HCT116 (cell line): Measurements from ENCODE around the gene KRT81.

Source experiments
- CEBPB ChIP-seq: IDR thresholded peaks from 2 replicates; pipeline ENCODE4 v1.6.1; 2012; ENCODE audit warnings: low read depth
- CTCF ChIP-seq, 3 experiments: fragments of 200-600 bp in 1 of 3; sonication (generic) in 1 of 3; IDR thresholded peaks in 2 of 3; conservative IDR thresholded peaks in 1 of 3; 2 replicates each; pipeline ENCODE4 v1.5.1; 2012 to 2017; ENCODE audit warnings: low read depth in 2 of 3, low read length in 2 of 3, antibody characterized with exemption in 1 of 3, borderline replicate concordance in 1 of 3, control low read depth in 1 of 3, mild to moderate bottlenecking in 1 of 3, mixed read lengths in 1 of 3, mixed run types in 1 of 3, moderate library complexity in 1 of 3; ENCODE audit not compliant: insufficient read depth in 1 of 3
- EZH2 ChIP-seq: fragments of 200-600 bp; sonication (generic); IDR thresholded peaks from 2 replicates; pipeline ENCODE4 v1.6.1; 2017; ENCODE audit warnings: antibody characterized with exemption, mixed run types
- JUND ChIP-seq: IDR thresholded peaks from 2 replicates; pipeline ENCODE4 v1.6.1; 2012
- POLR2A ChIP-seq: IDR thresholded peaks from 2 replicates; pipeline ENCODE4 v1.7.0; 2011; ENCODE audit warnings: borderline replicate concordance; ENCODE audit not compliant: insufficient read depth, insufficient read length; ENCODE audit errors: extremely low read depth
- ZNF274 ChIP-seq: fragments of 200-500 bp; sonication (Bioruptor generic); IDR thresholded peaks from 2 replicates; pipeline ENCODE4 v1.6.1; 2014; ENCODE audit warnings: mild to moderate bottlenecking, low read depth, low read length, inconsistent platforms
- TF ChIP-seq, protein P1 (sequence below): IDR thresholded peaks from 2 replicates; pipeline ENCODE4 v1.6.1; 2011; ENCODE audit warnings: mild to moderate bottlenecking, low read length, moderate library complexity; ENCODE audit not compliant: insufficient replicate concordance; ENCODE audit errors: extremely low read depth

DNA sequence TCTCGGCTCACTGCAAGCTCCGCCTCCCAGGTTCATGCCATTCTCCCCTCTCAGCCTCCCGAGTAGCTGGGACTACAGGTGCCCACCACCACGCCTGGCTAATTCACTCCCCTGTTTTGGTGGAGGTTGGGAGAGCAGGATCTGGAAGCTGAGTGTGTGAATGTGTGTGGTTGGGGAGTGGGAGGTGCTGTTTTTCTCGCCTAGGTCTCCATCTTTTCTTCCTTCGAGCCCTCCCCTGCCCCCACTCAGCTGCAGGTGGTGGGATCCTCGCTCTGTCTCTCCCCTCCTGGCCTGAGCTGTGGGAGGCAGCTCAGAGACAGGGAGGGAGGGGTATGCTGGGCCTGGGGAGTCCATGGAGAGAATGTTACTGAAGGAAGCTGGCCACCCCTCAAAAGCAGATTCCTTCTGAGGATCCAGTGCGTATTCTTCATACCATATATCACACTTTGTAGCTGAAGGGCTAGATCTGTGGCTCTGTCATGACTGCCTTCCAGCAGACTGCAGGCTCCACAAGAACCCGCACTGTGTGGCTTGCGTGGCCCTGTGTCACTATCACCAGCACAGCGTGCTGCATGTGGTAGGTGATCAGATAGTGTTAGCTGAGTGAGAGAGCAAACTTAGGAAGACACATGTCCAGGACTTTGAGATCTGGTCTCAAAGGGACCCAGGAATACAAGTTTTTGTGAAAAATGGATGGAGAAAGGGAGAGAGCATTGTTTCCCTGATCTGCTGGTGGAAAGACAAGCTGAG lies 27.1 kb upstream of the KRT81 start:
- TF ChIP-seq, protein P1, sequence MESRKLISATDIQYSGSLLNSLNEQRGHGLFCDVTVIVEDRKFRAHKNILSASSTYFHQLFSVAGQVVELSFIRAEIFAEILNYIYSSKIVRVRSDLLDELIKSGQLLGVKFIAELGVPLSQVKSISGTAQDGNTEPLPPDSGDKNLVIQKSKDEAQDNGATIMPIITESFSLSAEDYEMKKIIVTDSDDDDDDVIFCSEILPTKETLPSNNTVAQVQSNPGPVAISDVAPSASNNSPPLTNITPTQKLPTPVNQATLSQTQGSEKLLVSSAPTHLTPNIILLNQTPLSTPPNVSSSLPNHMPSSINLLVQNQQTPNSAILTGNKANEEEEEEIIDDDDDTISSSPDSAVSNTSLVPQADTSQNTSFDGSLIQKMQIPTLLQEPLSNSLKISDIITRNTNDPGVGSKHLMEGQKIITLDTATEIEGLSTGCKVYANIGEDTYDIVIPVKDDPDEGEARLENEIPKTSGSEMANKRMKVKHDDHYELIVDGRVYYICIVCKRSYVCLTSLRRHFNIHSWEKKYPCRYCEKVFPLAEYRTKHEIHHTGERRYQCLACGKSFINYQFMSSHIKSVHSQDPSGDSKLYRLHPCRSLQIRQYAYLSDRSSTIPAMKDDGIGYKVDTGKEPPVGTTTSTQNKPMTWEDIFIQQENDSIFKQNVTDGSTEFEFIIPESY: no peak
- TF ChIP-seq POLR2A: no peak
- TF ChIP-seq CTCF (IDR thresholded peaks at IDR 0.05 in 2 of 3, conservative IDR thresholded peaks at IDR 0.05 in 1 of 3; ENCODE audit: borderline replicate concordance in 1 of 3, insufficient read depth in 1 of 3, low read depth in 2 of 3, low read length in 2 of 3): no peak
- TF ChIP-seq CEBPB: no peak
- TF ChIP-seq JUND: no peak
- no peak for TF ChIP-seq ZNF274
- TF ChIP-seq EZH2: no peak
